Lower lobe of right lung (tissue), 2 donors: Measurements from ENCODE around the gene RAPGEF2. TPM values are rescaled to one million over a fixed set of nuclear protein-coding genes. Genes with fewer than 3 reads are reported as not detected.

Experiments
- ATAC-seq, 2 donors: fragments of 200-7000 bp; cut with Tn5 transposase; one replicate each; pipeline ENCODE4 v1.9.1; 2020 to 2022; ENCODE audit warnings: mild to moderate bottlenecking in 2 of 2, moderate library complexity in 2 of 2
- DNase-seq: peaks from one replicate; pipeline ENCODE4 v3.0.0-alpha.2; 2020
- H3K27ac ChIP-seq: fragments of 200-600 bp; one replicate; pipeline ENCODE4 v1.8.0; 2022
- H3K27me3 ChIP-seq: fragments of 200-600 bp; one replicate; pipeline ENCODE4 v1.8.0; 2022; ENCODE audit warnings: low read depth
- H3K36me3 ChIP-seq: fragments of 200-600 bp; one replicate; pipeline ENCODE4 v1.8.0; 2022; ENCODE audit warnings: mild to moderate bottlenecking
- H3K4me1 ChIP-seq: fragments of 200-600 bp; one replicate; pipeline ENCODE4 v1.8.0; 2022
- H3K4me3 ChIP-seq: fragments of 200-600 bp; one replicate; pipeline ENCODE4 v1.8.0; 2022; ENCODE audit warnings: mild to moderate bottlenecking
- H3K9me3 ChIP-seq: fragments of 200-600 bp; one replicate; pipeline ENCODE4 v1.8.0; 2022
- intact Hi-C: fragments of 100-400 bp; cut with DNase I; formaldehyde crosslinking; loops from one replicate; pipeline ENCODE4 v1.11.0; 2022
- total RNA-seq: library from RNA; stranded (reverse); fragmentation: NEBNext Ultra II Directional; extraction: Animal tissue kit (Norgen Biotek cat#: 25700); gene quantifications from one replicate; pipeline ENCODE4 v1.2.1, GENCODE V29; 2021
- TF ChIP-seq, protein P1 (sequence below): fragments of 200-600 bp; IDR thresholded peaks from one replicate; pipeline ENCODE4 v1.8.0; 2022; ENCODE audit warnings: antibody characterized with exemption, mild to moderate bottlenecking
- donor health status: DM: no; HTN: yes; CAD: no; lungs with severe emphysema.

The RAPGEF2 gene
- total RNA-seq, 1 donor from 2014 or later: 66.4 TPM

DNA sequence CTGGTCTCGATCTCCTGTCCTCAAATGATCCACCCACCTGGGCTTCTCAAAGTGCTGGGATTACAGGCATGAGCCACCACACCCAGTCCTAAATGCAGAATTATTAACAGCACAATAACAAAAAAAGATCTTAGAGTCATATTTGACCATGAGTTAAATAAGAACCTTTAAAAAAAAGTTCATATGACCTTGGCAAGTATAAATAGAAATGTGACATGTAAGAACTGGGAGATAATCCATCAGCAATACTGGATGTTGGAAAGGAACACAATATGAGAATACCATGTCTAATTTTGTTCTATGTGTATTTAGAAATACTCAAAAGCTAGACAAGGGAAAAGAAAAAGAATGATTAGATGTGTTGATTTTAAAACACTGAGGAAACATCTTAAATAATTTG lies 231.6 kb downstream of the RAPGEF2 start:
- TF ChIP-seq, protein P1, sequence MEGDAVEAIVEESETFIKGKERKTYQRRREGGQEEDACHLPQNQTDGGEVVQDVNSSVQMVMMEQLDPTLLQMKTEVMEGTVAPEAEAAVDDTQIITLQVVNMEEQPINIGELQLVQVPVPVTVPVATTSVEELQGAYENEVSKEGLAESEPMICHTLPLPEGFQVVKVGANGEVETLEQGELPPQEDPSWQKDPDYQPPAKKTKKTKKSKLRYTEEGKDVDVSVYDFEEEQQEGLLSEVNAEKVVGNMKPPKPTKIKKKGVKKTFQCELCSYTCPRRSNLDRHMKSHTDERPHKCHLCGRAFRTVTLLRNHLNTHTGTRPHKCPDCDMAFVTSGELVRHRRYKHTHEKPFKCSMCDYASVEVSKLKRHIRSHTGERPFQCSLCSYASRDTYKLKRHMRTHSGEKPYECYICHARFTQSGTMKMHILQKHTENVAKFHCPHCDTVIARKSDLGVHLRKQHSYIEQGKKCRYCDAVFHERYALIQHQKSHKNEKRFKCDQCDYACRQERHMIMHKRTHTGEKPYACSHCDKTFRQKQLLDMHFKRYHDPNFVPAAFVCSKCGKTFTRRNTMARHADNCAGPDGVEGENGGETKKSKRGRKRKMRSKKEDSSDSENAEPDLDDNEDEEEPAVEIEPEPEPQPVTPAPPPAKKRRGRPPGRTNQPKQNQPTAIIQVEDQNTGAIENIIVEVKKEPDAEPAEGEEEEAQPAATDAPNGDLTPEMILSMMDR: no peak
- H3K4me1 ChIP-seq: no peaks in the 10 kb centered on the region
- H3K9me3 ChIP-seq: no peaks in the 10 kb centered on the region
- intact Hi-C loops: no loop called here
- ATAC-seq (no peak), DNase-seq (no peak)
- peaks cover 71% of the 10 kb centered on the region for H3K36me3 ChIP-seq
- H3K27ac ChIP-seq: no peak overlapping the region
- H3K27me3 ChIP-seq: no peaks in the 10 kb centered on the region
- H3K4me3 ChIP-seq: no peak overlapping the region

DNA sequence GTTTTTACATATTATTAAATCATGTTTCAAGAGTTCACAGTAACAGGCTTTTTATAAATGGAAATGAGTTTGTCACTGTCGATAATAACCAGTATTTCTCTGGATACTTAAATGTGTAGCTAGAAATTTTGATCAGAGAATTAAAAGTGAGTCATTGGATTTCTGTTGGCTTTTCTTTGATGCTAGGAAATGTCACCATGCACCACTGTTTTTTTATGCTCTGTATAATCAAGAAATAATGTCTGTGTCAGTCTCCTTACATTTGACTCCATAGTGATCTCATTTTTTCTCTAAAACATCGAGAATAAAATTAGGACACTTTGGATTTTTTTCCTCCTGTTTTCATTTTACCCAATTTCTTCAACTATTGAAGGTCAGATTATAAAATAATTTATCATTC lies 234.2 kb downstream of the RAPGEF2 start:
- Histone ChIP-seq H3K4me3 (no peak overlapping the region), H3K36me3 (peaks cover 69% of the 10 kb centered on the region), H3K9me3 (no peaks in the 10 kb centered on the region), H3K27ac (no peak overlapping the region), H3K4me1 (no peaks in the 10 kb centered on the region), H3K27me3 (no peaks in the 10 kb centered on the region)
- TF ChIP-seq, protein P1: no peak
- no peak for ATAC-seq
- intact Hi-C loops: no loop called here
- DNase-seq: no peak

DNA sequence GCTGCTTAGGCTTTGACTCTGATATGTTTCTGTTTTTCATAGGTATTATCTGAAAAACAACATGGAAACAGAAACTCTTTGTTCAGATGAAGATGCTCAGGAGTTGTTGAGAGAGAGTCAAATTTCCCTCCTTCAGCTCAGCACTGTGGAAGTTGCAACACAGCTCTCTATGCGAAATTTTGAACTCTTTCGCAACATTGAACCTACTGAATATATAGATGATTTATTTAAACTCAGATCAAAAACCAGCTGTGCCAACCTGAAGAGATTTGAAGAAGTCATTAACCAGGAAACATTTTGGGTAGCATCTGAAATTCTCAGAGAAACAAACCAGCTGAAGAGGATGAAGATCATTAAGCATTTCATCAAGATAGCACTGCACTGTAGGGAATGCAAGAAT lies 238.6 kb downstream of the RAPGEF2 start:
- ATAC-seq (no peak), DNase-seq (no peak)
- Histone ChIP-seq H3K9me3 (no peaks in the 10 kb centered on the region), H3K4me1 (no peaks in the 10 kb centered on the region), H3K27me3 (no peaks in the 10 kb centered on the region), H3K36me3 (peaks cover 83% of the 10 kb centered on the region), H3K4me3 (no peak overlapping the region), H3K27ac (no peak overlapping the region)
- intact Hi-C loops: no loop called here
- TF ChIP-seq, protein P1: no peak

DNA sequence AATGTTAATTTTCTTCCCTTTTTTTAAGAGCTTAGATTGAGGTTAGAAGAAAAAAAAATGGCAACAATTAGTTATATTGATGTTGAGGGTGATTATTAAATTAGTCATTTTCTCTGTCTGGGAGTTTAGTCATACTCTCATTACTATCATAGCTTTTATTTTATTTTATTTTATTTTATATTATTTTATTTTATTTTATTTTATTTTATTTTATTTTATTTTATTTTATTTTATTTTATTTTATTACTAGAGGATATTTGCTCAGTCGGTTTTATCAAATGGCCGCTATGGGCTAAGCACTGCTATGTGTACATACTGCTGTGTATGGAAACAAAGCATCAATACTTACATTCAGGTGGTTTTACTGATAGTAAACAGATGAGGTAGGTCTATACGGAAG lies 239.5 kb downstream of the RAPGEF2 start:
- TF ChIP-seq, protein P1: no peak
- Histone ChIP-seq H3K27me3 (no peaks in the 10 kb centered on the region), H3K9me3 (no peaks in the 10 kb centered on the region), H3K36me3 (peaks cover 92% of the 10 kb centered on the region), H3K4me3 (no peak overlapping the region), H3K27ac (no peak overlapping the region), H3K4me1 (no peaks in the 10 kb centered on the region)
- intact Hi-C loops: no loop called here
- ATAC-seq (no peak), DNase-seq (no peak)

DNA sequence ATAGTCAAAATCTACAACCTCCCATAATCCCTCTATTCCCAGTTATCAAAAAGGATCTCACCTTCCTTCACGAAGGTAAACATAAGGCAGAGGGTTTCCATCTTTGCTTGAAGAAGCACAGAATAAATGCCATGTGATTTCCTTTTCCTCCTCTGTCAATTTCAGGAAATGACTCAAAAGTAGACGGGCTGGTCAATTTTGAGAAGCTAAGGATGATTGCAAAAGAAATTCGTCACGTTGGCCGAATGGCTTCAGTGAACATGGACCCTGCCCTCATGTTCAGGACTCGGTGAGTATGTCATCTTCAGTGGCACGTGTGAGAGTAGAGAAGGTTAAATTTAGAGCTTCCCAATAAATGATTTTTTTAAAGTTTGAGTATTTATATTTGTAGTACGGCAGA lies 240.2 kb downstream of the RAPGEF2 start:
- intact Hi-C loops: no loop called here
- Histone ChIP-seq H3K27me3 (no peaks in the 10 kb centered on the region), H3K36me3 (peaks cover 94% of the 10 kb centered on the region)

More for the DNA sequence above, 240.2 kb downstream of the RAPGEF2 start:
- Histone ChIP-seq H3K4me3 (no peak overlapping the region), H3K27ac (no peak overlapping the region), H3K9me3 (no peaks in the 10 kb centered on the region), H3K4me1 (no peaks in the 10 kb centered on the region)
- TF ChIP-seq, protein P1: no peak
- DNase-seq (no peak), ATAC-seq (no peak)
